Fibroblast of the aortic adventitia (primary cell): ENCODE data around the gene SH3D19. TPM values are rescaled to one million over a fixed set of nuclear protein-coding genes. Genes with fewer than 3 reads are reported as not detected.
A peak's percentile ranks its signal among the peaks of the same experiment; 100 is the strongest.
"Not testable (repeated sequence)": the region's sequence is repeated elsewhere in the genome, so short reads cannot be mapped to it uniquely, and the experiment has no call there.

Experiments
- DNase-seq: peaks from one replicate; pipeline ENCODE4 v3.0.0-alpha.2; 2010; ENCODE audit warnings: low read depth
- H3K4me3 ChIP-seq: 2 replicates; pipeline ENCODE4 v1.5.1; 2011; ENCODE audit warnings: low read depth, mild to moderate bottlenecking, control low read depth, low read length, moderate library complexity
- total RNA-seq: library from RNA; depleted of rRNA; stranded (reverse); fragments of >200 nt; gene quantifications from 2 replicates; pipeline ENCODE4 v1.2.3, GENCODE V29; 2012; ENCODE audit warnings: low replicate concordance
- TF ChIP-seq, protein P1 (sequence below): IDR thresholded peaks from 2 replicates; pipeline ENCODE4 v1.5.1; 2011; ENCODE audit warnings: mild to moderate bottlenecking, low read length, control low read depth, inconsistent platforms; ENCODE audit not compliant: insufficient read depth

SH3D19 gene
- total RNA-seq, 1 donor: 95.9 TPM

DNA sequence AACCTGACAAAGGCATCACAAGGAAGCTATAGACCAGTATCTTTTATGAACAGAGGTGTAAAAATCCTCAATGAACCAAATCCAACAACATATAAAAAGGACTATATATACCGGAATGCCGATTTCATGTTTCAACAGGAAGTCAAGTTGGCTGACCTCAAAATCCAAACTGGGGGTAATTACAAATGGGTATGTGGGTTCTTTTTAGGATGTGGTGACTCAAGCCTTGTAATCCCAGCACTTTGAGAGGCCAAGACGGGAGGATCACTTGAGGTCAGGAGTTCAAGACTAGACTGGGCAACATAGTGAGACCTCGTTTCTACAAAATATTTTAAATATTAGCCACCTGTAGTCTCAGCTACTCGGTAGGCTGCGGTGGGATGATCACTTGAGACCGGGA, 38.0 kb downstream of the SH3D19 start:
- DNase-seq: no peak
- TF ChIP-seq, protein P1, sequence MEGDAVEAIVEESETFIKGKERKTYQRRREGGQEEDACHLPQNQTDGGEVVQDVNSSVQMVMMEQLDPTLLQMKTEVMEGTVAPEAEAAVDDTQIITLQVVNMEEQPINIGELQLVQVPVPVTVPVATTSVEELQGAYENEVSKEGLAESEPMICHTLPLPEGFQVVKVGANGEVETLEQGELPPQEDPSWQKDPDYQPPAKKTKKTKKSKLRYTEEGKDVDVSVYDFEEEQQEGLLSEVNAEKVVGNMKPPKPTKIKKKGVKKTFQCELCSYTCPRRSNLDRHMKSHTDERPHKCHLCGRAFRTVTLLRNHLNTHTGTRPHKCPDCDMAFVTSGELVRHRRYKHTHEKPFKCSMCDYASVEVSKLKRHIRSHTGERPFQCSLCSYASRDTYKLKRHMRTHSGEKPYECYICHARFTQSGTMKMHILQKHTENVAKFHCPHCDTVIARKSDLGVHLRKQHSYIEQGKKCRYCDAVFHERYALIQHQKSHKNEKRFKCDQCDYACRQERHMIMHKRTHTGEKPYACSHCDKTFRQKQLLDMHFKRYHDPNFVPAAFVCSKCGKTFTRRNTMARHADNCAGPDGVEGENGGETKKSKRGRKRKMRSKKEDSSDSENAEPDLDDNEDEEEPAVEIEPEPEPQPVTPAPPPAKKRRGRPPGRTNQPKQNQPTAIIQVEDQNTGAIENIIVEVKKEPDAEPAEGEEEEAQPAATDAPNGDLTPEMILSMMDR: no peak
- no peak overlapping the region for H3K4me3 ChIP-seq

DNA sequence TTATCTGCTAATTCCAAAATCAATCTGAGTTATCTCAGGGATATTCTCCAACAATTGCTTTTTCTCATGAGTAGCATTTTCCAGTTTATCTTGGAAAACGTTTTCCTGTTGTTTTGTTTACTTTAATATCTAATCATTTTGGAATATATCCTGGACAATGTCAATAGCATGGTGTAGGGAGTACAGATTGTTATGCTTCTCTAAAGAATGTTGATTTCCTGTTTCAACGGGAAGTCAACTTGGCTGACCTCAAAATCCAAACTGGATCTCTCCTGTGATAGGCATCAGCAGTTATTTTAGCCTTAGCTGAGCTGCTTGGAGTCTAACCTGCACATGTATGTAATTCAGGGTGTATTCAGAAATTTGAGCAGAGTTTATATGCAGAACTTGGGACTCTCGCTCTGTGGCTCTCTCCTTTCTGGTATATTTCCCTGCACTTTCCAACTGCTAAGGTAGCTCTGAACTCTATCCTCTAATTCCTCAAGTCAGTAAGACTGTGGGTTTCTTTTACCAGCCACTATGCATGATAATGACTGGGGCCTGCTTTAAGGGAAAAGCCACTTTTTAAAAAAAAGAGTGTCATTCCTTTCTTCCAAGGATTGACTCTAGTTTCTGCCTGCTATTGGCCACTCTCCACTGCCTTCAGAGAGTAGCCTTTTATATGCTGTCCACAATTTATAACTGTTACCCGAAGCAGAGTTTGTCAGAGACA, 40.7 kb downstream of the SH3D19 start:
- TF ChIP-seq, protein P1: no peak
- H3K4me3 ChIP-seq: no peak overlapping the region
- no peak for DNase-seq

DNA sequence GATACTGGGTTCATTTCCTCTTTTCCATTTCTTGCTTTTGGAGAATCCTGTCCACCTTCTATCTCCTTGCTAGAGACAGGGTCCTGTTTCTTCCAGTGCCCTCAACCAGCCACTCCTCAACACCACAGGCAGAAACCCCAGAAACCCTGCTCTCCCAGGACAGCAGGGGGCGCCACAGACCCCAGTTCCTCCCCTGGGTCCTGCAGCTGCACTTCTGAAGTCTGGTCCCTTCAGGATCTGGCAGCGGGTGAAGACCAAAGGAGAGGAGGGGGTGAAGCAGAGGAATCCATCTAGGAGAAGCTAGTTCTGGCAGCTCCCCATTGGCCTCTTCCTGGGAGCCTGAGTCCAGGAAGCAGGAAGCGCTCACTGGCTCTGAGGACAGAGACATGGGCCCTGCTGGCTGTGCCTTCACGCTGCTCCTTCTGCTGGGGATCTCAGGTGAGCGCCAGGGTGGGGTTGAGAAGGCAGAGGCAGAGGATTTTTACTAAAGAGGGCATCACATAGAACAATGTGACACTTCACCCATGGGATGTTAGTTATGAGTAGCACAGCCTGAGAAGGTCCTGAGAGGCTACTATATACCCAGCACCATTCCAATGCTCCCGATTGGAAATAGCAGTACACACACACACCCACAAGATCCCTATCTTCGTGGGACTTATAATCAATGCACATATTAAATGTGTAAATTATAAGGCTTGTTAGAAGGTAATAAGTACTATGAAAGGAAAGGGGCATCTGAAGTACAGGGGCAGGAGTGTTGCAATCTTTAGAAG, 48.4 kb downstream of the SH3D19 start, which contains the start of gene PRSS48:
TSS of gene PRSS48 (plus strand) at position 375 of the 776 bp plus-strand sequence. CDS start at position 387, 12 bp downstream.
- peak; percentile 58 for DNase-seq
- H3K4me3 ChIP-seq: no peak within 1 kb of the TSS
- TF ChIP-seq, protein P1: peak; percentile 85

DNA sequence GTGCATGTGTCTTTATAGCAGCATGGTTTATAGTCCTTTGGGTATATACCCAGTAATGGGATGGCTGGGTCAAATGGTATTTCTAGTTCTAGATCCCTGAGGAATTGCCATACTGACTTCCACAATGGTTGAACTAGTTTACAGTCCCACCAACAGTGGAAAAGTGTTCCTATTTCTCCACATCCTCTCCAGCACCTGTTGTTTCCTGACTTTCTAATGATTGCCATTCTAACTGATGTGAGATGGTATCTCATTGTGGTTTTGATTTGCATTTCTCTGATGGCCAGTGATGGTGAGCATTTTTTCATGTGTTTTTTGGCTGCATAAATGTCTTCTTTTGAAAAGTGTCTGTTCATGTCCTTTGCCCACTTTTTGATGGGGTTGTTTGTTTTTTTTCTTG, 56.5 kb downstream of the SH3D19 start:
- DNase-seq, H3K4me3 ChIP-seq: not testable (repeated sequence)

DNA sequence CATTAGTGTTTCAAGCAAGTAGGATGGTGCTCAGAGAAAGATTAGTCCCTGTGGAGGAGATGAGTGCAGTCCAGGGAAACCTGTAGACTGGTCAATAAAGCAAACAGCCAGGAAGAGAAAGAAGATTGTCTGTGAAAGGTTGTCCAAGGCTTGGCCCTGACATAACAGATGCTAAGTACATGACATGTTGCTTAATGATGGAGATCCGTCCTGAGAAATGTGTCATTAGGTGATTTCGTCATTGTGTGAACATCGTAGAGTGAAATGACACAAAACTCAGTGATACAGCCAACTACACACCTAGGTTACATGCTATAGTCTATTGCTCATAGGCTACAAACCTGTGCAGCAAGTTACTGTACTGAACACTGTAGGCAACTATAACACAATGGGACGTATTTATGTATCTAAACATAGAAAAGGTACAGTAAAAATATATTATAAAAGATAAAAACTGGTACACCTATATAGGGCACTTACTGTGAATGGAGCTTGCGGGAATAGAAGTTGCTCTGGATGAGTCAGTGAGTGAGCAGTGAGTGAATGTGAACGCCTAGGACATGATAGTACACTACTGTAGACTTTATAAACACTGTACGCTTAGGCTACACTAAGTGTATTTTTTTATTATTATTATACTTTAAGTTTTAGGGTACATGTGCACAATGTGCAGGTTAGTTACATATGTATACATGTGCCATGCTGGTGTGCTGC, 57.4 kb downstream of the SH3D19 start:
- no peak for DNase-seq
- no peak overlapping the region for H3K4me3 ChIP-seq
- TF ChIP-seq, protein P1: no peak

DNA sequence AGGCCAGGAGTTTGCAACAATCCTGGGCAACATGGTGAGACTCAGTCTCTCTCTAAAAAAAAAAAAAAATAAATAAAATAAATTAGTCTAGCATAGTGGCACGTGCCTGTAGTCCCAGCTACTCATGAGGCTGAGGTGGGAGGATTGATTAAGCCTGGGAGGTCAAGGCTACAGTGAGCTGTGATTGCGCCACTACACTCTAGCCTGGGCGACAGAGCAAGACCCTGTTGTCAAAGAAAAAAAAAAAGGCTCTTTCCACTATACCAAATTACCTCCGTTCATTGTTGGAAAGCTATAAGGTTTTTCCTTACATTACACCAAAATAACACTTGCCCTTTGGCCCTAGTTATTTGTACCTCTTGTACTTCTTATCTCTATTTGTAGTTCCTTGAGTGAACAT, 58.3 kb downstream of the SH3D19 start:
- H3K4me3 ChIP-seq: no peak overlapping the region
- TF ChIP-seq, protein P1: no peak
- no peak for DNase-seq

DNA sequence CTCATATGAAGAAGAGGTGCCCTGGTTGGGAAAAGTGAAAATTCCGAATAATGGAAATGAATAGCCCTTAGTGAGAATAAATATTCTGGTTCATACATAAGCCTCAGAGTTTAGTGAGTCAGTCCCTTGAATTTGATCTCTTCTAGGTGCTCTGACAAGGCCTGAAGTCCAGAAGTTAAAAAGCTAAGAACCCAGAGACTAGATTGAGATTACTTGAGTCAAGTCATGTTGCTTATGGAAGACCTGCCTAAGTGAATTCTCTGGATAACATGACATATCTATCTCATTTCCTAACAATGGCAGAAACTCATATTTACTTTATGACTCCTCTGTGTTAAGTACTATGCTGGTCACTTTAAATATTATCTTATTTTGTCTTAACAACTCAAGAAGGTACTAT, 58.9 kb downstream of the SH3D19 start:
- TF ChIP-seq, protein P1: no peak
- H3K4me3 ChIP-seq: no peak overlapping the region
- peak; percentile 21 for DNase-seq
